Stimulated activated naive CD4-positive, alpha-beta T cell treated with Interleukin-2 at 50 U/mL for 16 hours (primary cell): ENCODE measurements around the gene IL22RA1.

Experiments
- DNase-seq: peaks from one replicate; lab custom pipeline; 2025; lab: John Stamatoyannopoulos, UW

IL22RA1 gene

DNA sequence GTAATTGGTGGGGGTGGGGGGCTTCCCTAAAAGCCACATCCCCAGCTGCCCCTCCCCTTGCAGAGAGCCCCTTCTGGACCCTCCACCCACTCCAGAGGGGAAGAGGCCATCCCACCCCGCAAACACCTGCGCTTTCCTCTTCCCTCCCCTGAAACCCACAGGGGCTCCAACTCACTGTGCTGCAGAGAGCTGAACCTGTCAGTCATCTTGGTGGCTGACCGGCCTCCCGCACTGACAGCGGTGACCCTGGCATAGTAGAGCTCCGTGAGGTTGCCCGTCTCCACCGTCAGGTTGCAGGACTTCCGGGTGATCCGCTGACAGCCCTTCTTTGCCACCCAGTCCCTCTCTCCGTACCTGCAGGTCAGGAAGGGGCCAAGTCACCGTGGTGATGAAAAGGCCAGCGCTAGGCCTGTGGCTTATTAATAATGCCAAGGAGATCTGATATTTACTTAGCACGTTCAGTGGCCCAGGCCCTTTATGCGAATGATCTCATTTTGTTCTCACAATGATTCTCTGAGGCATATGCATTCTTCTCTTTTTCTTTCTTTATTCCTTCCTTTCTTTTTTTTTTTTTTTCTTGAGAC lies 5.9 kb downstream of the IL22RA1 start:
- DNase-seq, result no peak

DNA sequence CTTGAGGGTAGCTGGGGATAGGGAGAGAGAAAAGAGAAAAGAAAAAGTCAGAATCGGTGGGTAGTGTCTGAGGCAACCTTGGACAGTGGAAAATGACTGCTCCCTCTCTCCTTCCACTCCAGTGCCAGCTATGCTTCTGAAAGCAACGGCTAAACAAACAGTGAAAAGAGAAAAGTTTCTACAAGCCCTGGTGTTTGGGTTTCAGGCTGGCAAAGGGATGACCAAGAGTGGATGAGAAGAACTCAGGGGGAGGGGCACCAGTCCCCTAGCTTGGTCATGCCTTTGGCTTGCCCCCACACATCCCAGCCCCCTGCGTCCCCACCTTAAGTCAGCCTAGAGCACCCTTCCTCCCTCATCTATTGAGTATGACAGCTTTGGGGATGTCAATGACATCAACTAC lies 8.6 kb downstream of the IL22RA1 start:
- DNase-seq, result no peak

DNA sequence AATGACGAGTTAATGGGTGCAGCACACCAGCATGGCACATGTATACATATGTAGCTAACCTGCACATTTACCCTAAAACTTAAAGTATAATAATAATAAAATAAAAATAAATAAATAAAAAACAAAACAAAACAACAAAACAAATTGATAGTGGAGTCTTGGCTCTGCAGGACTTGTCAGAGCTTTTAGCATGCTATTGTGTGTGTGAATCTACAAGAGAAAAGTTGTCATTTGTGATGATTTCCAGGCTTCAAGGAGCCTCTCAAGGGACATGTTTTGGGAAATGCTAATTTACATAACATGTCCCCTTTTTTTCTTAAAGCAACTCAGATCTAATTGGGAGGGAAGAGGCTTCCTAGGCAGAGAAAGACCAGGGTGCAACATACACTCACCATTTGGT lies 9.1 kb downstream of the IL22RA1 start:
- DNase-seq, result no peak

DNA sequence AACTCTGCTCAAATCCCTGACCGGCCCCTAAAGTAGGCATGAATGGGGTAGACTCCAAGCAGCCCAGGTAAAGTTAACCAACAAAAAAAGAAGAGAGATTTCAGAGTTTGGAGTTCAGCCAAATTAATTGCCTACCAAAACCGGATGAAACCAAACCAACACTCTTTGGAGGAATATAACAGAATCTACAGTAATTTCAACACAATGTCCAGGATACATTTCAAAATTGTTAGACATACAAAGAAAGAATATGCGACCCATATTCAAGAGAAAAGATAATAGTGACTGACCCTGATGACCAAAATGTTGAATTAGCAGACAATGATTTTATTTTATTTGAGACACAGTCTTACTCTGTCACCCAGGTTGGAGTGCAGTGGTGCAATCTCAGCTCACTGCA lies 12.6 kb downstream of the IL22RA1 start:
- no peak for DNase-seq

DNA sequence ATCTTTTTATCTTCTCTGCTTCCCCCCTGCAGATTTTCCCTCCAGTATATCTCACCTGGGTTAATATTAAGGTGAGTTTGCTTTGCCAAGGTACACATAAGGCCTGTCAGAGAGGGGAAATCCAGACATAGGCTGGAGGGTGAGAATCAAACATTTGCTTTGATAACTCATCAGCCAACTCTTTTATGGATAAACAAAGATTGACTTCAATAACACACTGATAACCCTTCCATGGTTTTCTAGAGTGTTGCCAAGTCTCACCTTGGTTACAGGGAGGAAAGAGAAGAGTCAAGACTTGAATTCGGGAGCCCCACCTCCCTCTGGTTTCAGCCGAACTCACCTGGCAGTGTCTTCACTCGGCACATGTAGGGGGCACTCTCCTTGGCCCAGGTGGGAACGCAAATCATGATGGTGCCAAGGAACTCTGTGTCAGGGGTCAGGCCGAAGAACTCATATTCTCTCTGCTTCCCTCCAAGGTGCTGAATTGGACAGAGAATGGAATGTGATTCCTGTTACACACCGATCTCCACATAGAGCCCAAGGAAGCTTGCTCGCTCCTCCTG lies 15.1 kb downstream of the IL22RA1 start:
- no peak for DNase-seq

DNA sequence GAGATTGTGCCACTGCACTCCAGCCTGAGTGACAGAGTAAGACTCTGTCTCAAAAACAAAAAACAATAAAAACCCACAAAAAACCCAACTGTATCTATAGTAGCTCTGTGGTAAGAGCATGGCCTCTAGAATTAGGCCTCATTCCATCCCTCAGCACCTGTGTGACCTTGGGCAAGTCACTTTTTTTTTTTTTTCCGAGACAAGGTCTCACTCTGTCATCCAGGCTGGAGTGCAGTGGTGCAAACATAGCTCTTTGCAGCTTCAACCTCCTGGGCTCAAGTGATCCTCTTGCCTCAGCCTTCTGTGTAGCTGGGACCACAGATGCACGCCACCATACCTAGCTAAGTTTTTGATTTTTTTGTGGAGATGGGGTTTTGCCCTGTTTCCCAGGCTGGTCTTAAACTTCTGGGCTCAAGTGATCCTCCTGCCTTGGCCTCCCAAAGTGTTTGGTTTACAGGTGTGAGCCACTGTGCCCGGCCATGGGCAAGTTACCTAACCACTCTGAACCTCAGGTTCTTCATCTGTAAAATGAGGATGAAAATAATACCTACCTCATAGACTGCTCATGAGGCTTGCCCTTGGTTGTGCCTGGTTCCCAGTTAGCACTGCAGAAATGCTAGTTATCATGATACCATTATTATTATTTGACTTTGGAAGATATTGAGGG lies 15.7 kb downstream of the IL22RA1 start:
- no peak for DNase-seq

DNA sequence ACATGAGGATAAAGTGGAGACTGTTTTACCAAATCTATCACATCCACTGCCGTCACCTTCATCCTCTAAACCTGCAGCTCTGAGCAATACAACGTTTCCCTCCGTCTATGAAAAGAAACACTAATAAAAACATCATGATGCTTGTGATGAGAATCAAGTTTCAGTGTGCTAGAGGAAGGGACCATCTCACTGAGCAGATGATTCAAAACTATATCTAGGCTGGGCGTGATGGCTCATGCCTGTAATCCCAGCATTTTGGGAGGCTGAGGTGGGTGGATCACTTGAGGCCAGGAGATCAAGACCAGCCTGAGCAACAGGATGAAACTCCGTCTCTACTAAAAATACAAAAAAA lies 16.3 kb downstream of the IL22RA1 start:
- no peak for DNase-seq

DNA sequence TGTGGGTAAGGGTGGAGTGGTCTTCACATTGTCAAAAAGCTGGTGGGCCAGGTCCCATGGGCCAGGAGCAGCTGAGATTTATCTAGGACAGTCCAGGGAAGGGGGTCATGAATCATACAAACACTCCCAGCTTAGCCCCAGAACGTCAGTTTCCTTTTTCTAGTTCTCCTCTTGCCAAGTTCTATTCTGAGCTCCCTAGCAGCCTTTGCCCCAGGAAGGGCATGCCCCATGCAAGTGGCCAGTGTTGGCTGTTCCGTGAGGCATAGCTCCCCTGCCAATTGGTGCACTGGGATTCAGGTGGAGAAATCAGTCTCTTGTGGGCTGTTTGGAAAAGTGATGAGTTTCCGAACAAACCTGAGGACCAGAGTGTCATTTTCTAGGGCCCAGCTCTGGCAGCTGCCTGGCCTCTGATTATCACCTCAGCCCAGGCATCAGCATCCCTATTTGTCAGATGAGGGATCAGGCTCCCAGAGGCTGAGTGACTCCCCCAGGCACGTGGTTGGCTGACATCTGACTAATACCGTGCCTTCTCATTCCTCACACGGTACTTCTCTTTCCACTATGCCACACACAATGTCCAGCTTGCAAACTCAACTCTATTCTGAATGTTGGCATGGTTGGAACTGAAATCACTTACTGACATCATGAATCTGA lies 16.8 kb downstream of the IL22RA1 start:
- no peak for DNase-seq

DNA sequence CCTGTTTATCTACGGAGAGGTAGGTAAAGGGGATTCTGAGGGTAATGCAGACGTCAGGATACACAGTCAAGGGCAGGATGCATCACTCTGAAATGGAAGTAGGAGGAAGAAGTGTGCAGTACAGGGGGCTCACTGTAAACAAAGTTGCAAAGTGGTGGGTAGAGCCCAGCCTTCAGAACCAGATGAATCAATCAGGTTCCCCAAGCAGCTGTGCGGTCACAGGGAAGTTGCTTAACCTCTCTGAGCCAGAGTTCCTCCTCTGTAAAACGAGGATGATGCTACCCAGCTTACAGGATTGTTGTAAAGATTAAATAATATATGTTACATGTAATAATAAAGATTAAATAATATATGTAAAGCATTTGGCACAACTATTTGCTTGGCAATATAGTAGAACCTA lies 17.5 kb downstream of the IL22RA1 start:
- no peak for DNase-seq

DNA sequence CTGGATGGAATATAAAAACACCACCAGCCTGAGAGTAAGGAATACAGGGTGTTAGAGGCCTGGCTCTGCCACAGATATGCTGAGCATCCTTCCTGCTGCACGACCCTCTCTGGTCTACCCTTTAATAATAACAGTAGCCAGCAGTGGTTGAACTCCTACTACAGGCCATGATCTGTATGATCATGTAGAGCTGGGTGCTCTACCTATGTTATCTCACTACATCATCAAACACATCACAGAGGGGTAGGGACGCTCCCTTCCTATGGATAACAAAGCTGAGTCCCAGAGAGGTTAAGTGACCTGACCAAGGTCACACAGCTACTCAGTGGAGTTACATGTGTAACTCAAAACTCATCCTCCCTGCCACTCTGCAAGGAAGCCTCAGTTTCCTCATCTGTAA lies 18.0 kb downstream of the IL22RA1 start:
- no peak for DNase-seq

DNA sequence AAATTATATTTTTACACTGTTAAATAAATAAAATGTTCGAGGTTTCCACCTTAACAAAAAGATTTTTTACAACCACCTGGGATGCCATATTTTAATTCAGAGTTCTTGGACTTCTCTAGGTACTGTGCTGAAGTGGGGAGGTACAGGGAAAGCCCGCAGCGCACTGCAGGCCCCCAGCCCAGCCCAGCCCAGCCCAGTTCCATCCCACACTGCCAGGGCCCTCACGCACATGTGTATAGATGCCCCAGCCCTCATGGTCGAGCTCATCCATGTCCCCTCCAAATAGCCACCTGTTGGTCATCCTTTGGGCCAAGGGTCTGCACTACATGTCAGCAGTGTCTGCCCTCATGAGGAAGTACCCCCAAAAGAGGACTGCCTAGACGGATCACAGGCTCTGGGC lies 19.3 kb downstream of the IL22RA1 start:
- DNase-seq, result no peak

DNA sequence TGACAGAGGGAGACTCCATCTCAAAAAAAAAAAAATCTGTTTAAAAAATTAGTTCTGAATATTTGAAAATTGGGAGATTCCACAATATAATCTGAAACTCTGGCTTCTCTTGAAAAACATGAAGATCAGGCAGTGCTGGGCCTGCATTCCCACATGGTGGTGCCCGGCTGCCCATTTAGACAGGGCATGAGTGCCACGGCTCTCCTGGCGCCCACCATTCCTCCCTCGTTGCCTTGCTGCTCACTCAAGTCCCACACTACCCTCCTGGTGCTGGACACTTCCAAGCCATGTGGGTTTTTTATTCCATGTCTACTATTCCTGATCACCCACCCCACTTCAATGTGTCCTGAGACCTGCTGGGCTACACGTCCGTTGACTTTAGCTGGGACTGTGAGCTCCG lies 20.2 kb downstream of the IL22RA1 start:
- no peak for DNase-seq

DNA sequence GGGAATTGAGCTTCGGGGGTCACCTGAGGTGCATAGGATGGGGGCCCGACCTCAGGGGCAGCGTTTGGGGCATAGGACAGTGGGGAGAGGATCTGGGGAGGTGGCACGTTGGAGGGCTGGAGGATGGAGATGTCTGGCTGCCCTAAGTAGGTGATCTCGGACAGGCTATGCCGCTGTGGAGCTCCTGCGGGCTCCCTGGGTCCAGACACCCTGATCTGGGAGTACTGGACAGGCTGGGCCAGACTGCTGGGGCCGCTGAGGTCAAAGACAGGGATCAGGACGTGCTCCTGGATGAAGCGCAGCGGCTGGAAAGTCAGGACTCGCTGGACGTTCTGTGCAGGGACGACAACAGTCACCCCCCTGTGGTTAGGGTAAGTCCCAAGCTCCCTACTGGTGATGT lies 21.5 kb downstream of the IL22RA1 start:
- no peak for DNase-seq

DNA sequence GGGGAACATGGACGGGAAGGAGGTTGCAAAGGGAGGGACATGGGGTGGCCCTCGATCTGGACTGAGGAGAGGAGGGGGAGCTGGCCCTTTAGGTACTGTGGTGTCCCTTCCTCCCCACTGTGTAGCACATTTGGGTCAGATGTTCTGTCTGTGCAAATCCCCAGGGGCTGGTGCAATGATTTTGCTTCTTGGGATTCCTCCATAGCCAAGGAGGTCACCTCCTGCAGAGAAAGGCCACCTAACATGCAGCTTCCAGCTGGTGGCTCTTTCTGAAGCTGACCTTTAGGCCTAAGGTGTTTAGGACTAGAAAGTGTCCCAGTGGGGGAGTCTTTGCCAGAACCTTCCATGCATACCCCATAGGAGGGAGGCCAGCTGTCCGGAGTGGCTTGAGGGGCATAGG lies 22.0 kb downstream of the IL22RA1 start:
- no peak for DNase-seq

DNA sequence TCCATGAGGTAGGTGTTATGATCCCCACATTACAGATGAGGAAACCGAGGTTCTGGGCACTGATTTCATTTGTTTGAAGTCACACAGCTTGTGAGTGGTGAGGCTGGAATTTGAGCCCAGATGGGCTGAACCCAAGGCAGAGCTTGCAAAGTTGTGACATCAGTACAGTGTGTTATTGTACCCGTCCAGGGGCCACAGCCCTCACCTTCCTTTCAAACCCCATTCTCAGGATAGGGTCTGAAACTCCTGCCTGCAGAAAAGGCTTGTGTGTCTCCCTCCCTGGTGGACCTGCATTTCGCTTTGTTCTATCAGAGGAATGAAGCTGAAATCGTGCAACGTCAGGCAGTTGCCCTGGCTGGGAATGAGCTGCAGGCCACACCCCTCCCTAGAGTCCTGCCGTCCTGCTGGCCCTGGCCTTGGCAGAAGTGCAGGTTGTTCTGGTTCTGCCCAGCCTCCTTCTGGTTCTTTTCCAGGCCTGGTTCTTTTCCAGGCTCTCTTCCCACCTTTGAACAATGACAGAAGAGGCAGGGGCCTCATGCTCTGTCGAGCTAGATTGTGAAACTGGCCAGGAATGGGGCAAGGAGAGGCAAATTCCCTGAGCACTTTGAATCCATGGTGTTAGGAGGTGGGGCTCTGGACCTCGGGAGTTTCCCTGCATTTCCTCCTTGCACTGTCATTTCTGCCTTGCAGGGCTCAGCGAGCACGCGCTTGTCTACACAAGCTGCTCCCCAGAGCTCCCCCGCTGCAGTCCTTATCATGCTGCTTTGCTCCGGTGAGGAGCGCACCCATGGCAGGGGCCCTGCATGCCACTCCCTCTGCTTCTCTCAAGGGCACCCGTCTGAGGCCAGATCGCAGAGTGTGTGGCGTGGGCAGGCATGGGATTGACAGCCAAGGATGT lies 22.8 kb downstream of the IL22RA1 start:
- DNase-seq, result no peak

DNA sequence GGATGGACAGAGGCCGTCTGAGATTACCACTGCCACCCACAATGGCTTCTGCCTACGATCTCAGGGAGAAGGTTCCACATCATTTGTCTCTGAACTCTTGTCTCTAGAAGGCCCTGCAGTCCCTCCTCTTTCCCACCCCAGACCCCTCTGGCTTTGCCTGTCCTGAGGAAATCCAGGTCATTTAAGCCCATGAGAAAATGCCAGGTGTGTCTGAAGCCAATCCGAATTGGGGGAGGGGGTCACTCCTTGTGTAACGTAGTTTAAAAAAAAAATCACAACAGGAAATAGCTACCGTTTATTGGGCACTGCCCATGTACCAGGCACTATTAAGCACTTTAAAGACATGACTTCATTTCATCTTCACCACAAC lies 23.5 kb downstream of the IL22RA1 start:
- no peak for DNase-seq

DNA sequence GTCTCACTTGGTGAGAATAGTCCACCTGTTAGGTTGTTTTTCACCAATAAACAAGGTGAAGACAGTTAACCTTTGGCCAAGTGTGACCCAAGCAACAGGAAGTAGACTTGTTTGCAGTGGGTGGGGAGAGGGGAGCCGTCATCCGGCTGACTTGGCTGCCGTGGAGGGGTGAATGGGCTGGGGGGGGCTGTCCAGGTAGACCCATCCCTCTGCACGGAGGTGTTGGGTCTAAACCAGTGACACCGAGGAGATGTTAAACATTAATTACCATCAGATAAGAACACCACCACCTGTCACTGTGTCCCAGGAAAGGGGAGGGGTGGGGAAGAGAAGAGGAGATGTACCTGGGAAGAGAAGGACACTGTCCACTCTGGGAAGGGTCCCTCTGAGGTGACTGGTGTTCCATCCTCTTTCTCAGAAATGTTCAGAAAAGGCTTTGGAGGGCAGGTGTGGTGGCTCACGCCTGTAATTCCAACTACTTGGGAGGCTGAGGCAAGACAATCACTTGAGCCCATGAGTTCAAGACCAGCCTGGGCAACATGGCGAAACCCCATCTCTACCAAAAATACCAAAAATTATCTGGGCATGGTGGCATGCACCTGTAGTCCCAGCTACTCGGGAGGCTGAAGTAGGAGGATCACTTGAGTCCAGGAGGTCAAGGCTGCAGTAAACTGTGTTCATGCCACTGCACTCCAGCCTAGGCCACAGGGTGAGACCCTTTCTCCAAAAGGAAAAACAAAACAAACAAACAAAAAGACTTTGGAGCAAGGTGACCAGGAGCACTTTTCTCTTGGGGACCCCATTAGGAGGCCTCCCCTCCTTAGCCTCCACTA lies 24.3 kb downstream of the IL22RA1 start:
- DNase-seq, result no peak

DNA sequence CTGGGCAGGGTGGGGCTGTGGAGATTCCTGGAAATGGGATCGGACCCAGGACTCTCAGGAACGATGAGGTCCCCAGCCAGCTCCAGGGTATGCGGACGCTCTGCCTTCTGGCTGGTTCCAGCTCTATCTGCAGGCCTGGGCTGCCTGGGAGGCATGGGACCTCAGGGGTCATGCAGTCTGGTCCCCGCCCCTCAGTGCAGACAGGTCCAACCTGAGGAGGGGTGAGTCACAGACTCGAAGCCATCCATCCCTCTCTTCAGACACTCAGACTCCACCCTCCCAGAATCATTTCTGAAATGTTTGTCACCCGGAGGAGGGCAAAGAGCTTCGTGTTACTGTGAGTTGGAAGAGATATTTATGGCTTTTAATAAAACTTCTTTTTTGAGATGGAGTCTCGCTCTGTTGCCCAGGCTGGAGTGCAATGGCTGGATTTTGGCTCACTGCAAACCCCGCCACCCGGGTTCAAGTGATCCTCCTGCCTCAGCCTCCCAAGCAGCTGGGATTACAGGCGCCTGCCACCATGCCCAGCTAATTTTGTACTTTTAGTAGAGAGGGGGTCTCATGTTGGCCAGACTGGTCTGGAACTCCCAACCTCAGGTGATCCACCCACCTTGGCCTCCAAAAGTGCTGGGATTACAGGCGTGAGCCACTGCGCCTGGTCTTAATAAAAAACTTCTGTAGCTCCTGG lies 25.1 kb downstream of the IL22RA1 start:
- no peak for DNase-seq

DNA sequence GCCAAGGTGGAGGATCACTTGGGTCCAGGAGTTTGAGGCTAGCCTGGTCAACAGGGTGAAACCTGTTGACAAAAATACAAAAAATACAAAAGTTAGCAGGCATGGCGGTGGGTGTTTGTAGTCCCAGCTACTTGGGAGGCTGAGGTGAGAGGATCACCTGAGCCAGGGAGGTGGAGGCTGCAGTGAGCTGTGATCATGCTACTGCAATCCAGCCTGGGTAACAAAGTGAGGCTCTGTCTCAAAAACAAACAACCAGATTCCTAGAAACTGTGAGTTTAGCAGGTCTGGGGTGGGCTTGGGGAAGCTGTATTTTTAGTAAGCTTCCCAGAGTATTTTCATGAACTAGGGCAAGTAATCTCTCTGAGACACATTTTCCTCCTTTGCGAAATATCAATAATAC lies 25.8 kb downstream of the IL22RA1 start:
- DNase-seq, result no peak

DNA sequence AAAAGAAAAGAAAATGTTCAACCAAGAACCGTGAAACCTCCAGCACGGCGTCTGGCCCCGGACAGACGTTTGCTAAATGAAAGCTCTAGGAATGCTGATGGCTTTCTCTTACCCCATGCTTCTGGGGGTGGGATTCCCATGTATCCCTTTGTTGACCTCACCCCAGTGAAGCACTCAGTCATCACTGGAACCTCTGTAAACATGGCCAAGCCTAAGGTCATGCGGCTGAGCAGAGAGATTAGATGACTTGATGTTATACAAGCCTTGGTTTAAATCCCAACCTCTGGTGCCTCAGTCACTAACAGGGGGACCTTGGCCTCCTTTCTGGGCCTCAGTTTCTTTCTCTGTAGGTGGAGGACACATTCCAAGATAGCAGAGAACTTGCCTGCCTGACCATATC lies 28.2 kb downstream of the IL22RA1 start:
- DNase-seq, result no peak

DNA sequence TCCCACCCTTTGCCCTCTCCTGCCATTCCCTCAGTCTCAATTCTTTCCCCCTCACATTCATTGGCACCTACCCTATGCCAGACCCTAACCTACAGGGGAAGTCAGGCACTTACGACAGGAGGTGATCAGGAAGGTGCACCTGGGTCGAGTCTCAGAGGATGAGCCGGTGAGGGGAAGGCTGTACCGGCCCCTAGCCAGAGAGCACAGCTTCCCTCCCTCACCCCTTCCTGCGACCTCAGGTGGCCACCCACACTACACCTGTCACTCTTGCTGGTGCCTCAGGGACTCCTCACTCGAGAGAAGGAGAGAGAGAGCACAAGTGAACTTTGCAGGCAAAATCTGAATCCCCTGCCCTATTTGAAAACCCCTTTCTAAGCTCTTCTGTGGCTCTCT lies 29.3 kb downstream of the IL22RA1 start:
- DNase-seq, result no peak
